Stimulated activated CD4-positive, alpha-beta T cell treated with anti-CD3 and anti-CD28 coated beads, Interleukin-1b, Interleukin-23, amount 100 ng/mL, for 24 hours (primary cell): Measurements from ENCODE around the gene NEFH.

Experiments used
- DNase-seq, 4 experiments: peaks; one replicate each; pipeline ENCODE4 v3.0.0-alpha.2; 2020; ENCODE audit warnings: low read depth in 4 of 4, low spot score in 1 of 4

The NEFH gene

GRCh38 chr22:29499852-29500251 is 19.8 kb downstream of the NEFH start:
- DNase-seq: no peak

GRCh38 chr22:29503811-29504372 is 23.9 kb downstream of the NEFH start:
- DNase-seq: no peak

- DNase-seq: no peak
Observed at GRCh38 chr22:29509298-29509697, 29.3 kb downstream of the NEFH start.

GRCh38 chr22:29509815-29510214 is 29.8 kb downstream of the NEFH start:
- no peak for DNase-seq

- DNase-seq: no peak
Observed at GRCh38 chr22:29510542-29510941, 30.5 kb downstream of the NEFH start.

- no peak for DNase-seq
Observed at GRCh38 chr22:29511126-29511862, 31.3 kb downstream of the NEFH start.

GRCh38 chr22:29512031-29512430 is 32.0 kb downstream of the NEFH start:
- DNase-seq: no peak

- no peak for DNase-seq
Observed at GRCh38 chr22:29517215-29517908, 37.3 kb downstream of the NEFH start.

- no peak for DNase-seq
Observed at GRCh38 chr22:29518427-29518826, 38.4 kb downstream of the NEFH start.

- DNase-seq: no peak
Observed at GRCh38 chr22:29519996-29520395, 40.0 kb downstream of the NEFH start.

GRCh38 chr22:29520851-29521250 is 40.8 kb downstream of the NEFH start:
- no peak for DNase-seq

GRCh38 chr22:29521526-29521925 is 41.5 kb downstream of the NEFH start:
- DNase-seq: no peak

- no peak for DNase-seq
Observed at GRCh38 chr22:29523761-29524160, 43.7 kb downstream of the NEFH start.

- no peak for DNase-seq
Observed at GRCh38 chr22:29524442-29525191, 44.6 kb downstream of the NEFH start.

GRCh38 chr22:29528144-29528543 is 48.1 kb downstream of the NEFH start:
- no peak for DNase-seq

GRCh38 chr22:29530716-29531115 is 50.7 kb downstream of the NEFH start:
- DNase-seq: no peak

GRCh38 chr22:29531419-29531818 is 51.4 kb downstream of the NEFH start:
- no peak for DNase-seq

GRCh38 chr22:29536411-29536810 is 56.4 kb downstream of the NEFH start:
- DNase-seq: no peak

- DNase-seq: no peak
Observed at GRCh38 chr22:29539105-29539504, 59.1 kb downstream of the NEFH start.
